IMR-90 (cell line): Measurements from ENCODE around the gene HIVEP3.

Experiments used
- POLR2A ChIP-seq: IDR thresholded peaks from 2 replicates; pipeline ENCODE4 v1.6.1; 2012; ENCODE audit warnings: mild to moderate bottlenecking, low read depth, low read length
- TF ChIP-seq, protein P1 (sequence below): conservative IDR thresholded peaks from 2 replicates; pipeline ENCODE4 v1.5.1; 2012; ENCODE audit warnings: mild to moderate bottlenecking, low read depth, low read length, improper control_type of control experiment

DNA sequence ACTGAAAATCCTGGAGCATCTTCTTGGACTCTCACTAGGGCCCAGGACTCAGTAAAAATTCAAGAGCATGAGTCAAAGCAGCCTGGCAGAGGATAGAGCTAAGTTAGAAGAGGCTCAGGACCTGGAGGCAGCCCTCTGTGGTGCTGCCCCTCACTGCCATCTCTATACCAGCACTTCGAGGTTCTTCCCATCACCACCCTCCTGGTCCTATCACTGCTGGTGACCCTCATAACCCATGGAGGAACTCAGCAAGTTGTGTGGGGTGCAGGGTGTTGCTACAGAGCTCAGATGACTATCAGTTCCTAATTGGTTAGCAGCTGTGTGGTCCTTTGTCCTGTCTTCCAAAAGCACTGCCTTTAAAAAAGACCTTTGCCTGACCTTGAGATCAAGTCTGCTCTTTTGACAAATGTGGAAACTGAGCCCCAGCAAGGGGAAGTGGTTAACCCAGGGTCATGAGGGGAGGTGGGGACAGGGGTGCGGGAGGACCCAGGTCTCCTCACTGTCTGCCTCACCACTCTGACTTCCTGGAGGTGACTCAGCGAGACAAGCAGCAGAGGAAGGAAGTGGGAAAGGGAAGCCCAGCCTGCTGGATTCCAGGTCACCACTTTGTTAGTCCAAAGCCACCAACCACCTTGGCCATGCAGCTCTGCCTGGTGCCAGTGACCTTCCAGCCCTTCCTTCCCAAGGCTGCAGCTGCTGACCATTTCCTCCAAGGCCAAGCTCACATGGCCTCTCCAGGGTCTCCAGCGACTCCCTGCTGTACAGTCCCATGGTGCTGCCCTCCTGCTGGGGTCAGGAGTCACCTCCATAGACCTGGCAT lies 234.8 kb downstream of the HIVEP3 start:
- TF ChIP-seq, protein P1, sequence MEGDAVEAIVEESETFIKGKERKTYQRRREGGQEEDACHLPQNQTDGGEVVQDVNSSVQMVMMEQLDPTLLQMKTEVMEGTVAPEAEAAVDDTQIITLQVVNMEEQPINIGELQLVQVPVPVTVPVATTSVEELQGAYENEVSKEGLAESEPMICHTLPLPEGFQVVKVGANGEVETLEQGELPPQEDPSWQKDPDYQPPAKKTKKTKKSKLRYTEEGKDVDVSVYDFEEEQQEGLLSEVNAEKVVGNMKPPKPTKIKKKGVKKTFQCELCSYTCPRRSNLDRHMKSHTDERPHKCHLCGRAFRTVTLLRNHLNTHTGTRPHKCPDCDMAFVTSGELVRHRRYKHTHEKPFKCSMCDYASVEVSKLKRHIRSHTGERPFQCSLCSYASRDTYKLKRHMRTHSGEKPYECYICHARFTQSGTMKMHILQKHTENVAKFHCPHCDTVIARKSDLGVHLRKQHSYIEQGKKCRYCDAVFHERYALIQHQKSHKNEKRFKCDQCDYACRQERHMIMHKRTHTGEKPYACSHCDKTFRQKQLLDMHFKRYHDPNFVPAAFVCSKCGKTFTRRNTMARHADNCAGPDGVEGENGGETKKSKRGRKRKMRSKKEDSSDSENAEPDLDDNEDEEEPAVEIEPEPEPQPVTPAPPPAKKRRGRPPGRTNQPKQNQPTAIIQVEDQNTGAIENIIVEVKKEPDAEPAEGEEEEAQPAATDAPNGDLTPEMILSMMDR: no peak
- TF ChIP-seq POLR2A: no peak
